Measurements from ENCODE around the gene WDR73. TPM values are rescaled to one million over a fixed set of nuclear protein-coding genes. Genes with fewer than 3 reads are reported as not detected.
A peak's percentile ranks its signal among the peaks of the same experiment; 100 is the strongest.

WDR73 gene
- total and polyA plus RNA-seq, 9 of the 15 experiments (the other 6 are each of a cell fraction or from before 2014, with no cell fraction given), result 9.2 to 25.4 (median 21.7) TPM

GRCh38 chr15:84654689-84655453, 788 bp upstream of the WDR73 start:
- CTCF ChIA-PET (ENCODE audit: low intra/inter-chr PET ratio), result interaction anchor here (1.0 kb wide), 1 partner anchor 167 kb away, joined by 3 read pairs; no protein-coding TSS in a partner anchor
- Histone ChIP-seq H3K27ac (ENCODE audit: extremely low read depth, low read depth, low read length) (peak overlapping the region; percentile 72; the same call in 2 of the 3 replicates), H2AFZ (ENCODE audit: low read depth, low read length) (peak overlapping the region; percentile 95), H3K9ac (ENCODE audit: insufficient read depth in 1 of 2, low read depth in 2 of 2, low read length in 2 of 2) (peak overlapping the region; percentile 85 to 97), H3K36me3 (ENCODE audit: control insufficient read depth, insufficient read depth, low read length) (peaks cover 23% of the 10 kb centered on the region; the same call in 2 of the 3 replicates), H3K79me2 (ENCODE audit: control insufficient read depth, insufficient read depth, low read length) (peaks cover 17% of the 10 kb centered on the region), H3K27me3 (ENCODE audit: control insufficient read depth in 2 of 2, insufficient read depth in 2 of 2, low read length in 2 of 2) (no peaks in the 10 kb centered on the region), H4K20me1 (replicated peaks; ENCODE audit: control insufficient read depth, insufficient read depth, low read length) (no peaks in the 10 kb centered on the region), H3K9me3 (replicated peaks; ENCODE audit: control insufficient read depth, insufficient read depth, low read depth, low read length) (no peaks in the 10 kb centered on the region), H3K4me1 (replicated peaks in 1 of 2; ENCODE audit: control insufficient read depth in 2 of 2, insufficient read depth in 2 of 2, low read length in 2 of 2) (peaks cover 6 to 24% of the 10 kb centered on the region in 2 experiments; a peak in 3 of 5 replicates), H3K9me1 (ENCODE audit: control insufficient read depth, insufficient read depth, low read length) (no peaks in the 10 kb centered on the region), H3K4me2 (ENCODE audit: insufficient read depth, low read length) (peak overlapping the region; percentile 86), H3K4me3 (peak overlapping the region; percentile 78)
- FAIRE-seq (no peak), ATAC-seq (peak; percentile 73), DNase-seq (ENCODE audit: extremely low read depth in 1 of 4, low spot score in 3 of 4) (peak; percentile 27 to 60 (median 46))
- POLR2A ChIA-PET, result interaction anchor here (0.7 to 1.6 kb wide), 8 partner anchors 7 to 173 kb away, joined by 3 to 5 read pairs (median 3); no protein-coding TSS in a partner anchor
- intact Hi-C loops (cut with micrococcal nuclease), result loop anchor here (2.0 kb wide), 1 partner anchor 166 kb away; no protein-coding TSS in a partner anchor
- WGBS (ENCODE audit: insufficient coverage, low coverage, missing lambda C conversion rate), result 8% methylated on average over 19 of the region's 19 CpGs
- in situ Hi-C loops (cut with MboI), result no loop called here
- TSS peak; percentile 94 for BruUV-seq (replicated peaks)
- TF ChIP-seq ZNF592 (IDR thresholded peaks at IDR 0.05), result no peak
- TF ChIP-seq THRA (IDR thresholded peaks at IDR 0.05), result no peak
- TF ChIP-seq ZSCAN29 (IDR thresholded peaks at IDR 0.05), result 0 out of 2 replicates have a peak, but pooled peaks have one; percentile 0
- TF ChIP-seq ESRRA (IDR thresholded peaks at IDR 0.05; ENCODE audit: borderline replicate concordance, low read depth), result no peak
- no peak for TF ChIP-seq MIER1 (IDR thresholded peaks at IDR 0.05; ENCODE audit: low read depth)
- no peak for TF ChIP-seq ZNF277 (CRISPR knock-in tag; IDR thresholded peaks at IDR 0.05; ENCODE audit: borderline replicate concordance)
- TF ChIP-seq CHD1 (IDR thresholded peaks at IDR 0.05; ENCODE audit: low read length), result no peak
- TF ChIP-seq ZNF316 (IDR thresholded peaks at IDR 0.05), result no peak
- TF ChIP-seq ZNF253 (CRISPR knock-in tag; conservative IDR thresholded peaks at IDR 0.05), result no peak
- no peak for TF ChIP-seq ERF (CRISPR knock-in tag; IDR thresholded peaks at IDR 0.05)
- no peak for TF ChIP-seq CREM (IDR thresholded peaks at IDR 0.05; ENCODE audit: low read depth)
- TF ChIP-seq BRF1 (IDR thresholded peaks at IDR 0.05; ENCODE audit: borderline replicate concordance, extremely low read depth, insufficient read length), result no peak
- peak; percentile 92 for TF ChIP-seq PHF21A (IDR thresholded peaks at IDR 0.05; ENCODE audit: borderline replicate concordance, low read depth)
- no peak for TF ChIP-seq ZNF699 (CRISPR knock-in tag; IDR thresholded peaks at IDR 0.05; ENCODE audit: insufficient replicate concordance)
- no peak for TF ChIP-seq DNMT1 (IDR thresholded peaks at IDR 0.05)
- TF ChIP-seq ZNF644 (tag; IDR thresholded peaks at IDR 0.05; ENCODE audit: low read depth), result no peak
